Vagina (tissue), 2 donors: Measurements from ENCODE around the gene PAQR5. TPM values are rescaled to one million over a fixed set of nuclear protein-coding genes. Genes with fewer than 3 reads are reported as not detected.
A peak's percentile ranks its signal among the peaks of the same experiment; 100 is the strongest.

Experiments used
- DNase-seq, 2 donors: peaks; one replicate each; pipeline ENCODE4 v3.0.0-alpha.2; 2017; ENCODE audit errors: extremely low spot score in 2 of 2
- H3K27ac ChIP-seq: fragments of 200-600 bp; sonication (generic); one replicate; pipeline ENCODE4 v1.5.1; 2019
- H3K27me3 ChIP-seq: fragments of 200-600 bp; sonication (generic); one replicate; pipeline ENCODE4 v1.5.1; 2019
- H3K36me3 ChIP-seq, 2 donors: fragments of 200-600 bp; sonication (generic); one replicate each; pipeline ENCODE4 v1.5.1; 2017 to 2019
- H3K4me1 ChIP-seq: fragments of 200-600 bp; sonication (generic); one replicate; pipeline ENCODE4 v1.5.1; 2019
- H3K4me3 ChIP-seq, 2 donors: fragments of 200-600 bp; sonication (generic); 1 replicate in 1 of 2; 2 replicates in 1 of 2; pipeline ENCODE4 v1.5.1; 2016 to 2019
- H3K9me3 ChIP-seq: fragments of 200-600 bp; sonication (generic); one replicate; pipeline ENCODE4 v1.5.1; 2019
- POLR2A ChIP-seq, 2 donors: fragments of 450-650 bp; IDR thresholded peaks; one replicate each; pipeline ENCODE4 v1.6.1; 2017; ENCODE audit warnings: antibody characterized with exemption in 2 of 2, mild to moderate bottlenecking in 2 of 2, moderate library complexity in 2 of 2
- POLR2AphosphoS5 ChIP-seq, 2 donors: sonication (generic); formaldehyde crosslinking; IDR thresholded peaks; one replicate each; pipeline ENCODE4 v1.9.0; 2017; ENCODE audit warnings: antibody characterized with exemption in 2 of 2, mild to moderate bottlenecking in 2 of 2, low read depth in 1 of 2; ENCODE audit not compliant: insufficient read depth in 1 of 2
- intact Hi-C: fragments of 100-400 bp; cut with DNase I; formaldehyde crosslinking; loops from one replicate; pipeline ENCODE4 v1.15.1; 2023
- total RNA-seq: library from RNA; depleted of rRNA; stranded (reverse); fragments of >200 nt; gene quantifications from one replicate; pipeline ENCODE4 v1.2.3, GENCODE V29; 2016
- TF ChIP-seq, protein P1 (sequence below), 3 experiments: fragments of 450-650 bp in 2 of 3; fragments of 200-600 bp in 1 of 3; sonication (generic) in 1 of 3; IDR thresholded peaks; one replicate each; pipeline ENCODE4 v1.5.1; 2017 to 2019; ENCODE audit warnings: antibody characterized with exemption in 3 of 3, mild to moderate bottlenecking in 2 of 3, moderate library complexity in 2 of 3

PAQR5 gene
- total RNA-seq, 1 donor from 2014 or later, result 9.1 TPM

DNA sequence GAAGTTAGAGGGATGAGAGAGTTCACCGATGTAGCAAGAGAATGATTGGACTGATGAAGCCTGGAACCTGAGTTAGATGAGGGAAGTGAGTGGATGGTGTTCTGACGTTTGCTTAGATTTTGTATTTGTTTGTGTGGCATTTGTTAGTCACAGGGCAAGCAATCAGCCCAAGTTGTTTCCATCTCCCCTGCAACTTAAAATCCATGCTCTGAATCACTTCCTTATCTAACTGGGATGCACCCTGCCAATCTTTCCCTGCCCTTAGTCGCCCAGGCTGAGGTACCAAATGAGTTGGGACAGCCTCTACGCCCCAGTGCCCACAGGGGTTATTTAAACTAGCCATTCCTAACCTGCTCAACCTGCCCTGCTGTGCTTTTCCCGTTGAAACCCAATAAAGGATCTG is 12.6 kb downstream of the PAQR5 start:
- no peaks in the 10 kb centered on the region for H3K9me3 ChIP-seq
- intact Hi-C loops, result no loop called here
- no peaks in the 10 kb centered on the region for H3K4me1 ChIP-seq
- TF ChIP-seq POLR2AphosphoS5 (IDR thresholded peaks at IDR 0.05; ENCODE audit: insufficient read depth in 1 of 2, low read depth in 1 of 2) (no peak), POLR2A (IDR thresholded peaks at IDR 0.05) (no peak)
- TF ChIP-seq, protein P1, sequence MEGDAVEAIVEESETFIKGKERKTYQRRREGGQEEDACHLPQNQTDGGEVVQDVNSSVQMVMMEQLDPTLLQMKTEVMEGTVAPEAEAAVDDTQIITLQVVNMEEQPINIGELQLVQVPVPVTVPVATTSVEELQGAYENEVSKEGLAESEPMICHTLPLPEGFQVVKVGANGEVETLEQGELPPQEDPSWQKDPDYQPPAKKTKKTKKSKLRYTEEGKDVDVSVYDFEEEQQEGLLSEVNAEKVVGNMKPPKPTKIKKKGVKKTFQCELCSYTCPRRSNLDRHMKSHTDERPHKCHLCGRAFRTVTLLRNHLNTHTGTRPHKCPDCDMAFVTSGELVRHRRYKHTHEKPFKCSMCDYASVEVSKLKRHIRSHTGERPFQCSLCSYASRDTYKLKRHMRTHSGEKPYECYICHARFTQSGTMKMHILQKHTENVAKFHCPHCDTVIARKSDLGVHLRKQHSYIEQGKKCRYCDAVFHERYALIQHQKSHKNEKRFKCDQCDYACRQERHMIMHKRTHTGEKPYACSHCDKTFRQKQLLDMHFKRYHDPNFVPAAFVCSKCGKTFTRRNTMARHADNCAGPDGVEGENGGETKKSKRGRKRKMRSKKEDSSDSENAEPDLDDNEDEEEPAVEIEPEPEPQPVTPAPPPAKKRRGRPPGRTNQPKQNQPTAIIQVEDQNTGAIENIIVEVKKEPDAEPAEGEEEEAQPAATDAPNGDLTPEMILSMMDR (IDR thresholded peaks at IDR 0.05), result no peak
- H3K27me3 ChIP-seq, result no peaks in the 10 kb centered on the region
- DNase-seq, result no peak
- H3K27ac ChIP-seq, result no peak overlapping the region
- no peak overlapping the region for H3K4me3 ChIP-seq
- H3K36me3 ChIP-seq, result no peaks in the 10 kb centered on the region

GRCh38 chr15:69313432-69314000 is 14.8 kb downstream of the PAQR5 start:
- Histone ChIP-seq H3K4me1 (no peaks in the 10 kb centered on the region), H3K27me3 (no peaks in the 10 kb centered on the region), H3K27ac (no peak overlapping the region), H3K36me3 (no peaks in the 10 kb centered on the region), H3K9me3 (no peaks in the 10 kb centered on the region), H3K4me3 (no peak overlapping the region)
- TF ChIP-seq POLR2A (IDR thresholded peaks at IDR 0.05) (no peak), POLR2AphosphoS5 (IDR thresholded peaks at IDR 0.05; ENCODE audit: insufficient read depth in 1 of 2, low read depth in 1 of 2) (no peak)
- TF ChIP-seq, protein P1 (IDR thresholded peaks at IDR 0.05), result no peak
- DNase-seq, result no peak
- intact Hi-C loops, result no loop called here

DNA sequence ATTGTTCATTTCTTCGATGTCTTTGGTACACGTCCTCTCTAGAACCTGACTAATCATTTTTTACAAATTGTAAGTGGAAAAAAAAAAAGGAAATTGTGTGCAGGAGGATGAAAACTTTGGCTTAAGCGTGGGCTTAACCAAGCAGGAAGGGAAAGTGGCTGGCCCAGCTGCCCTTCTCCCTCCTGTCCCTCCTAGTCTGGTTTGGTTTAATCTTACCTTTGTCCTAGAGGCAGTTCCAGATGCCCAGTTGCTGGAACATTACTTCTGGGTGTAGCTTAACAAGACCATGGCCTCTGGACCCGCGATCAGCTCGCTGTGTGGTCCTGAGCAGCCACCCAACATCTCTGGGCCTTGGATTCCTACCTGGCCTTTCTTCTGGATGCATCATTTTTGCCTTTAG is 15.4 kb downstream of the PAQR5 start:
- DNase-seq, result no peak
- no peaks in the 10 kb centered on the region for H3K9me3 ChIP-seq
- no peak overlapping the region for H3K4me3 ChIP-seq
- no peak overlapping the region for H3K27ac ChIP-seq
- H3K36me3 ChIP-seq, result no peaks in the 10 kb centered on the region
- TF ChIP-seq, protein P1 (IDR thresholded peaks at IDR 0.05), result no peak
- TF ChIP-seq POLR2AphosphoS5 (IDR thresholded peaks at IDR 0.05; ENCODE audit: insufficient read depth in 1 of 2, low read depth in 1 of 2) (no peak), POLR2A (IDR thresholded peaks at IDR 0.05) (no peak)
- intact Hi-C loops, result no loop called here
- no peaks in the 10 kb centered on the region for H3K27me3 ChIP-seq
- H3K4me1 ChIP-seq, result no peaks in the 10 kb centered on the region

- H3K36me3 ChIP-seq, result no peaks in the 10 kb centered on the region
- H3K27ac ChIP-seq, result no peak overlapping the region
- no peak for DNase-seq
- H3K4me1 ChIP-seq, result no peaks in the 10 kb centered on the region
- intact Hi-C loops, result no loop called here
- no peaks in the 10 kb centered on the region for H3K9me3 ChIP-seq
- TF ChIP-seq, protein P1 (IDR thresholded peaks at IDR 0.05), result no peak
- TF ChIP-seq POLR2A (IDR thresholded peaks at IDR 0.05) (no peak), POLR2AphosphoS5 (IDR thresholded peaks at IDR 0.05; ENCODE audit: insufficient read depth in 1 of 2, low read depth in 1 of 2) (no peak)
- H3K4me3 ChIP-seq, result no peak overlapping the region
- H3K27me3 ChIP-seq, result no peaks in the 10 kb centered on the region
These were observed 16.0 kb downstream of the PAQR5 start for GRCh38 chr15:69314736-69315135.

- peak in 1 of 2 donors; percentile 65 for DNase-seq
- no peak overlapping the region for H3K27ac ChIP-seq
- no peaks in the 10 kb centered on the region for H3K36me3 ChIP-seq
- TF ChIP-seq POLR2AphosphoS5 (IDR thresholded peaks at IDR 0.05; ENCODE audit: insufficient read depth in 1 of 2, low read depth in 1 of 2) (no peak), POLR2A (IDR thresholded peaks at IDR 0.05) (no peak)
- TF ChIP-seq, protein P1 (IDR thresholded peaks at IDR 0.05), result no peak
- H3K27me3 ChIP-seq, result no peaks in the 10 kb centered on the region
- no peaks in the 10 kb centered on the region for H3K9me3 ChIP-seq
- intact Hi-C loops, result no loop called here
- H3K4me3 ChIP-seq, result no peak overlapping the region
- H3K4me1 ChIP-seq, result no peaks in the 10 kb centered on the region
These were observed 16.8 kb downstream of the PAQR5 start for GRCh38 chr15:69315402-69316110.
